DMS79 treated with DMSO at 0.1 percent for 48 hours (cell line): ENCODE measurements around the gene ZFR2.

Source experiments
- DNase-seq: peaks from one replicate; lab custom pipeline; 2025; lab: John Stamatoyannopoulos, UW

The ZFR2 gene

GRCh38 chr19:3873151-3873550 is 4.3 kb upstream of the ZFR2 start:
- no peak for DNase-seq

- no peak for DNase-seq
These were observed 668 bp downstream of the ZFR2 start for GRCh38 chr19:3867971-3868769.

- DNase-seq = no peak
These were observed 1.8 kb downstream of the ZFR2 start for GRCh38 chr19:3866910-3867638.

- DNase-seq = no peak
These were observed 5.2 kb downstream of the ZFR2 start for GRCh38 chr19:3863648-3864047.

- no peak for DNase-seq
These were observed 5.9 kb downstream of the ZFR2 start for GRCh38 chr19:3862826-3863500.

GRCh38 chr19:3860499-3860898 is 8.3 kb downstream of the ZFR2 start:
- no peak for DNase-seq

- no peak for DNase-seq
These were observed 11.3 kb downstream of the ZFR2 start for GRCh38 chr19:3857449-3858003.

- DNase-seq = no peak
These were observed 13.5 kb downstream of the ZFR2 start for GRCh38 chr19:3855320-3855719.

- no peak for DNase-seq
These were observed 16.1 kb downstream of the ZFR2 start for GRCh38 chr19:3852614-3853254.

GRCh38 chr19:3852177-3852511 is 16.7 kb downstream of the ZFR2 start:
- no peak for DNase-seq

GRCh38 chr19:3851254-3852176 is 17.3 kb downstream of the ZFR2 start:
- DNase-seq = no peak

- no peak for DNase-seq
These were observed 18.4 kb downstream of the ZFR2 start for GRCh38 chr19:3850320-3850972.

- no peak for DNase-seq
These were observed 19.1 kb downstream of the ZFR2 start for GRCh38 chr19:3849787-3850186.

- DNase-seq = no peak
These were observed 19.7 kb downstream of the ZFR2 start for GRCh38 chr19:3849092-3849491.

- DNase-seq = no peak
These were observed 24.2 kb downstream of the ZFR2 start for GRCh38 chr19:3844596-3844995.

GRCh38 chr19:3842948-3843347 is 25.9 kb downstream of the ZFR2 start:
- no peak for DNase-seq

GRCh38 chr19:3840804-3841203 is 28.0 kb downstream of the ZFR2 start:
- DNase-seq = no peak

GRCh38 chr19:3839941-3840340 is 28.9 kb downstream of the ZFR2 start:
- no peak for DNase-seq

- DNase-seq = no peak
These were observed 30.2 kb downstream of the ZFR2 start for GRCh38 chr19:3838661-3839060.

- no peak for DNase-seq
These were observed 30.9 kb downstream of the ZFR2 start for GRCh38 chr19:3837922-3838321.

GRCh38 chr19:3837332-3837731 is 31.5 kb downstream of the ZFR2 start:
- no peak for DNase-seq
